ENCODE data around the gene MTMR3. TPM values are rescaled to one million over a fixed set of nuclear protein-coding genes. Genes with fewer than 3 reads are reported as not detected.
"Not testable (repeated sequence)": the region's sequence is repeated elsewhere in the genome, so short reads cannot be mapped to it uniquely, and the experiment has no call there.

MTMR3 gene
- polyA plus RNA-seq, 4 donors: 30.3 to 55.3 (median 38.5) TPM

GRCh38 chr22:30043161-30043560 lies 160.2 kb downstream of the MTMR3 start:
- DNase-seq (ENCODE audit: low read depth in 4 of 4, low spot score in 2 of 4): peak in 2 of 4 donors; percentile 18 to 36

- DNase-seq (ENCODE audit: low read depth in 4 of 4, low spot score in 2 of 4): no peak
Measured at GRCh38 chr22:30044369-30044768, 161.4 kb downstream of the MTMR3 start.

GRCh38 chr22:30044881-30045493 lies 162.0 kb downstream of the MTMR3 start:
- DNase-seq (ENCODE audit: low read depth in 4 of 4, low spot score in 2 of 4): no peak

DNA sequence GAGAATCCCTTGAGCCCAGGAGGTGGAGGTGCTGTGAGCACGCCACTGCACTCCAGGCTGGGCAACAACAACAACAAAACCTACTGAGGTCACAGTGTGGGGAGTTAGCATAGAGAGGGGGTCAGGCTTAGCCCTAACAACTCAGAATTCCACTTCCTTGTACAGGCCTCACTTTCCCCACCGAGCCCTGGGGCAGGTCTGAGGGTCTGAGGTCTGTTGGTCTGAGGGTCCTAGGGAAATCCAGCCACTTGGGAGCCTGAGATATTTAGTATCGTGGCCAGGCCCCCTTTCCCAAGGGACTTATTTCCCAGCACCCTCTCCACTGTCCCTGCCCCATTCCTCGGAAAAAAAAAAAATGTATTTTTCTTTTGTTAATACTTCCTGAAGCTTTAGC lies 162.5 kb downstream of the MTMR3 start:
- no peak for DNase-seq (ENCODE audit: low read depth in 4 of 4, low spot score in 2 of 4)

GRCh38 chr22:30045901-30046715 lies 163.1 kb downstream of the MTMR3 start:
- DNase-seq (ENCODE audit: low read depth in 4 of 4, low spot score in 2 of 4): no peak

- no peak for DNase-seq (ENCODE audit: low read depth in 4 of 4, low spot score in 2 of 4)
Measured at GRCh38 chr22:30046716-30047363, 163.9 kb downstream of the MTMR3 start.

- no peak for DNase-seq (ENCODE audit: low read depth in 4 of 4, low spot score in 2 of 4)
Measured at GRCh38 chr22:30047364-30047738, 164.4 kb downstream of the MTMR3 start.

DNA sequence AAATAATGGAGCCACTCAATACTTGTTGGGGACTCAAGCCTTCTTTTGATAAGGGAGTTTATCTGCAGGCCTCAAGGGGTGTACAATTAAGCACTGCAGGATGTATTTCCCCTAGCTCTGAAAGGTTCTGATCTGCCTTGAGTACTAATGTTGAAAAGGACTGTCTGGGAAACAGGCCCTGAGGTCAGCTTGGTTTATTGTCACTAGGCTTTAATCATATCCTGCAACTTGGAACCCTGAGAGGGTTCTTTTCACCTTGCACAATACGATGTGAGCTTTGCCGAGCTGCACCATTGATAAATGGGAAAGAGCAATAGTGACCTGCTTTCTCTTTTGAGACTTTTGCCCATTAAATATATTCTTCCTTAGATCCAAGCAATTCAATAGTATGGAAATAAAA lies 165.7 kb downstream of the MTMR3 start:
- no peak for DNase-seq (ENCODE audit: low read depth in 4 of 4, low spot score in 2 of 4)

DNA sequence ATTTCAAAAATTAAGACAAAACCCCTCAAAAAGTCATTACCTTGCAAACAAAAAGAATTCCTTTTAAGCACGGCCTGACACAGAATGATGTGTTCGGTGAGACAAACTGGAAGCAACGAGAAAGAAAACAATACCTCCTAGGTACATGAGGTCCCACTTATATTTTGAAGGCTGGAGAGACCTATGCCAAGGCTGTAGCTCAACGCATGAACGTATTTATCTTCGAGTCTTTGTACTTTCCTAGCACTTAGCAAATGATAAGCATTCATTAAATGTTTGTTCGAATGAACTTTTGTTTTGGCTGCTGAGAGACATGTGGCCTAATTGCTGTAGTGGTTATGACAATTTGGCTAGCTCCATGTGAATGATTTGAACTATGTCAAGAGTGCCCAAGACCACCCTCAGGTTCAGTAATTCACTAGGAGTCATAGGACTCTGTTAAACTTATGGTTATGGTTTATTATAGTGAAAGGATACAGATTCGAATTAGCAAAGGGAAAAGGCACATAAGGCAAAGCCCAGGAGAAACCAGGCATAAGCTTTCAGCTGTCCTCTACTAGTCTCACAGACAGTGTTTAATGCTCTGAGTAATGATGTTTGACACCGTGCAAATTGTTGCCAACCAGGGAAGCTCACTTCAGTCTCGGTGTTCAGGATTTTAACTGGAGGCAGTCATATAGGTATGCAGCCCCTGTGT lies 171.2 kb downstream of the MTMR3 start:
- no peak for DNase-seq (ENCODE audit: low read depth in 4 of 4, low spot score in 2 of 4)

- DNase-seq (ENCODE audit: low read depth in 4 of 4, low spot score in 2 of 4): no peak
Measured at GRCh38 chr22:30054764-30055069, 171.7 kb downstream of the MTMR3 start.

DNA sequence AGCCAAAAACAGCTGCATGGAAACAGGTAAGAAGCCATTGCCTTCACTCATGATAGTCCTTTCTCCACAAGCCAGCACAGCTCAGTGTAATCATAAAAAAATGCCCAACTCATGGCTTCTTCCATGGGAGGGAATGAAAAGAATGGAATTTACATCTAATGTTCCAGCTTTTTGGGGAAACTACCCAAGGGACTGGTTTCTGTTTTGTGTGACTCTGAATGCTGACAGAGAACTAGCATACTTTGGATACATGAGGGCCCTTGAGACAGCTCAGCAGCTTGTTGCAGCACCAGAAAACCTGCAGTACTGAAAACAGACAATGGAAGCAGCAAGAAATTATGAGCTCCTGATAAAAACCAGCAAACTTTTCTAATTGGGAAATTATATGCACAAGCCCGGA lies 173.0 kb downstream of the MTMR3 start:
- no peak for DNase-seq (ENCODE audit: low read depth in 4 of 4, low spot score in 2 of 4)

GRCh38 chr22:30057375-30057774 lies 174.4 kb downstream of the MTMR3 start:
- DNase-seq (ENCODE audit: low read depth in 4 of 4, low spot score in 2 of 4): no peak

DNA sequence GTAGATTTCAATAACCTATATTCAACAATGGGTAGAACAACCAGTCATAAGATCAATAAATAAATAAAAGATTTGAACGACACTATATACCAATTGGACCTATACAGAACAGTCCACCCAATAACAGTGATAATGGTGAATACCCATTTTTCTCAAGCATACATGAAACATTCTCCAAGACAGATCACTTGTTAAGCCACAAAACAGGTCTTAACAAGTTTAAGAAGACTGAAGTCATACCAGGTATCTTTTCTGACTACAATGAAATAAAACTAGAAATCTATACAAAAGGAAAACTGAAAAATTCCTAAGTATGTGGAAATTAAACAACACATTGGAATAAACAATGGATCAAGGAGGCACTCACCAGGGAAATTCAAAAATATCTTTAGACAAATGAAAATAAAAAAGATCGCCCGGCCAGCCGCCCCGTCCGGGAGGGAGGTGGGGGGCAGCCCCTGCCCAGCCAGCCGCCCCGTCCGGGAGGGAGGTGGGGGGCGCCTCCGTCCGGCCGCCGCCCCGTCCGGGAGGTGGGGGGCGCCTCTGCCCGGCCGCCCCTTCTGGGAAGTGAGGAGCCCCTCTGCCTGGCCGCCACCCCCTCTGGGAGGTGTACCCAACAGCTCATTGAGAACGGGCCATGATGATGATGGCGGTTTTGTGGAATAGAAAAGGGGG lies 176.5 kb downstream of the MTMR3 start:
- not testable (repeated sequence) for DNase-seq (ENCODE audit: low read depth in 4 of 4, low spot score in 2 of 4)

GRCh38 chr22:30061094-30061493 lies 178.1 kb downstream of the MTMR3 start:
- not testable (repeated sequence) for DNase-seq (ENCODE audit: low read depth in 4 of 4, low spot score in 2 of 4)

DNA sequence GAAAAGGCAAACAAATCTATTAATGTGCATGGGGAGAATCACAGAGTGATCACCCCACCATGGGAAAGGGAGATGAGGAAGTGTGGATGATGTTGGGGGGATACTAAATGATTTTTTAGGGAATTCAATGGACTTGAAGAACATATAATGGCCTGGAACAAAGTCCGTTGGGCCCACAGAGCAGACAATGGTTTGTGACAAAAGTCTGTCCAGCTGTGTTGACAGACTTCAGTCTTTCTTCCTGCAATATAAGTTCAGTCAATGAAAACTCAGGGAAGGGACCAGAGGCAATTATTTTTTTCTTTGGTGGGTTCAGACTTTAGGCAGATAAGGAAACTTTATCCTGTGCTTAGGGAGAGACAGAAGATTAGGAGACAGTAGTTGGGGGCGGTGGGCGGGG lies 179.3 kb downstream of the MTMR3 start:
- DNase-seq (ENCODE audit: low read depth in 4 of 4, low spot score in 2 of 4): no peak

DNA sequence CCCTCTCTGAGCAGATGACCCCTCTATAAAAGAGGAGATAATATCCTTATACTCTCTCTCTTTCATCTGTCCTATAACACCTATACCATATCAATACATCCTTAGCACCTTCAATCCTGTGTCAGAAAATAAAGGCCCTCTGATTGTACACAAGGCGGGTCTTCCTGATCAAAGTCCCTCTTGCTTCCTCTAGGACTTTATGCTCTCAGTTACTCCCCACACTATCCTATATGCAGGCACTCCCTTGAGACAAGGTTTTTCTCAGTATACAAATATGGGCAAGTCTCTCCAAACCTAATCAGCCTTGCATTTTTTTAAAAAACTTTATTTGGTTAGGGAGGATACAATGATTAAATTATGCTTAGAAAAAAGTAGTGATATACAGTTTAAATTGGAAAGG lies 180.0 kb downstream of the MTMR3 start:
- DNase-seq (ENCODE audit: low read depth in 4 of 4, low spot score in 2 of 4): no peak

GRCh38 chr22:30064172-30064571 lies 181.2 kb downstream of the MTMR3 start:
- DNase-seq (ENCODE audit: low read depth in 4 of 4, low spot score in 2 of 4): no peak

DNA sequence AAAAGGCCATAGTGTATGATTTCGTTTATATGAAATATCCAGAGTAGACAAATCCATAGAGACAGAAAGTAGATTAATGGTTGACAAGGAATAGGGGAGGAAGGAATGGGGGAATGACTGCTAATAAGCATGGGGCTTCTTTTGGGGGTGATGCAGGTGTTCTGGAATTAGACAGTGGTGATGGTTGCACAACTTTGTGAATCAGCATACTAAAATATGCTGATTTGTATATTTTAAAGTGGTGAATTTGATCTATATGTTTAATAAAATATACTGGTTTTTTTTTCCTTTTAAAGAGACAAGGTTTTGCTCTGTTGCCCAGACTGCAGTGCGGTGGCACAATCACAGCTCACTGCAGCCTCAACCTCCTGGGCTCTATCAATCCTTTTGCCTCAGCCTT lies 190.8 kb downstream of the MTMR3 start:
- DNase-seq (ENCODE audit: low read depth in 4 of 4, low spot score in 2 of 4): no peak

GRCh38 chr22:30074147-30074546 lies 191.2 kb downstream of the MTMR3 start:
- no peak for DNase-seq (ENCODE audit: low read depth in 4 of 4, low spot score in 2 of 4)

GRCh38 chr22:30074994-30075393 lies 192.0 kb downstream of the MTMR3 start:
- no peak for DNase-seq (ENCODE audit: low read depth in 4 of 4, low spot score in 2 of 4)
